Kidney glomerular epithelial cell (primary cell): Measurements from ENCODE around the gene KIAA1671.

Experiments used
- DNase-seq: peaks from one replicate; lab custom pipeline; 2025; lab: John Stamatoyannopoulos, UW

The KIAA1671 gene

GRCh38 chr22:25146307-25146706 is 193.8 kb downstream of the KIAA1671 start:
- no peak for DNase-seq

- no peak for DNase-seq
Observed at GRCh38 chr22:25146906-25147641, 194.6 kb downstream of the KIAA1671 start.

DNA sequence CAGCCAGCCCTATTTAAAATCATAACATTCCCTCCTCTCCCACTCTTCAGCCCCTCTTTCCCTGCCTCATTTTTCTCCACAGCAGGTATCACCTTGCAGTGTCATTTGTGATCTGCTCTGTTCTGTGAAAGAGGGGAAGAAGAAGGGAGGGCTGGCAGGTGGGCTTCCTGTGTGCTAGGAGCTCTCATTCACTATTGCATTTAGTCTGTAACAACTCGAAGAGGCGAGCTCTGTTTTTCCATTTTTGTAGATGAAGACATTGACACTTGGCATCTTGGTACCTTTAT is 195.1 kb downstream of the KIAA1671 start:
- no peak for DNase-seq

DNA sequence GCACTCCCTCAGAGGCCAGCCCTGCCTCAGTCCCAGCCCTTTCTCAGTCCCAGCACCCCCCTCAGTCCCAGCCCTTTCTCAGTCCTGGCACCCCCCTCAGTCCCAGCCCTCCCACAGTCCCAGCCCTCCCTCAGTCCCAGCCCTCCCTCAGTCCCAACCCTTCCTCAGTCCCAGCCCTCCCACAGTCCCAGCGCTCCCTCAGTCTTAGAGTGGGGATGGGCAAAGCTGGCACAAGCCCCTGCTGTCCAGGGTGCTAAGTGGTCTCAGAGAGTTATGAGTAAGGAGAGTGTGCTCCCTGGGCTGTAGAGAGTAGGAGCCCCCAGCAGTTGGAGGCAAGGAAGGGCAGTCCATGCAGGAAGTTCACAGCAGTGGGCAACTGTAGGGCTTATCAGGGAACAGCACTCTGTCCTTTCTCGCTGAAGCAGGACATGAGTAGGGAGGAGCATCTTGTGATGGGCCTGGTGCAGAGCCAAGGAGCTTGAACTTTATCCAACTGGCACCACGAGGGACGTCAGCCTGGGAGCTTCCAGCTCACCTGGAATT is 195.7 kb downstream of the KIAA1671 start:
- DNase-seq: peak; percentile 8

GRCh38 chr22:25149014-25149413 is 196.5 kb downstream of the KIAA1671 start:
- DNase-seq: no peak

- no peak for DNase-seq
Observed at GRCh38 chr22:25153961-25154666, 201.6 kb downstream of the KIAA1671 start.

DNA sequence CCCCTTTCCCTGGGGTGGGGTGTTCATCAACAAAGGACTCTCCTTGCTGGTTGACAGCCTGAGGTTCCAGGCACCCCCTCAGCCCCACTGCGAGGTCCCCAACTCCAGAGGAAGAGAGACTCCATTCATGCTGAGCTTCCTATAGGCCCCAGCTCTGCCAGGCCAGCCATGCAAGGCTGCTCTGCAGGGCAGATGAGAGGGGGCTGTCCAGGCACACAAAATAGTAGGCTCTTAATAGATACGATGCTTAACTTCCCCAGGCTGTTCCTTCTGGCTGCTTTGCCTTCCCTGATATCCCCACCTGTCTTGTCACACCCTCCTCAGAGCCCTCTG is 202.1 kb downstream of the KIAA1671 start:
- no peak for DNase-seq

GRCh38 chr22:25156736-25157135 is 204.2 kb downstream of the KIAA1671 start:
- DNase-seq: no peak

DNA sequence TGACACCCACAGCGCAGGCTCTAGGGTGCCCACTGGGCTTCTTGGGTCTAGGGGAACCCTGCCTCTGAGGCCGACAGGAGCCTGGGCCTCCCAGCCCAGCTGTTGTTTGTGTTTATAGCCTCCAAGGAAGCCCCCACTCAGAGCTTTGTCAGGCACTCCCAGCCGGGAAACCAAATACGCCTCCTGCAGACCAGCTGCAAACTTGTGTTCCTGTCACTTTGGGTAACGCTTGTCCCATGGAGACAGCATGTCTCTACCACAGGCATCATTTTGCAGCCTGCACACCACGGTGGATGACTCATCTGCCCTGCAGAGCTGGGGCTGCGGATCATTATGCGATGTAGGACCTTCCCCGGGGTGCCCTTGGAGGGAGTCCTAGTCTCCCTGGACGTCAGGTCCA is 206.5 kb downstream of the KIAA1671 start:
- no peak for DNase-seq

- DNase-seq: no peak
Observed at GRCh38 chr22:25160120-25160996, 207.8 kb downstream of the KIAA1671 start.

- DNase-seq: no peak
Observed at GRCh38 chr22:25161017-25161915, 208.8 kb downstream of the KIAA1671 start.

GRCh38 chr22:25161916-25162530 is 209.5 kb downstream of the KIAA1671 start:
- DNase-seq: no peak

GRCh38 chr22:25162561-25162960 is 210.0 kb downstream of the KIAA1671 start:
- no peak for DNase-seq

DNA sequence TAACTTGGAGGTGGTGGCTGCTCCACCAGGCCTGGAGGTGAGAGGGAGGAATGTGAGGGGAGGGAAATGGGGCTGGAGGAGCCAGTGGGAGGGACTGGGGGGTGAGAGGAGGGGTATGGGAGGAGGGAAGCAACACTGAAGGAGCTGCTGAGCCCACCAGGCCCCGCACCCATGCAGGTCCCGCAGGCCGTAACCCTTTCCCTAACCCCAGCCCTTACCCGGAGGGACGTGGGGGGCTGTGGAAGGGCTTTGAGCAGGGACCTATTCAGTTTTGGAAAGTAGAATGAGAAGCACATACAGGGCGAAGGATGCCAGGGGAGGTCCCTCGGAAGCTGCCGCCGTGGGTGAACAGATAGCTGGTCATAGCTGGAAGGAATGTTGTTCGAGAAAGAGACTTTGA is 213.3 kb downstream of the KIAA1671 start:
- DNase-seq: no peak

- DNase-seq: no peak
Observed at GRCh38 chr22:25166266-25167040, 213.9 kb downstream of the KIAA1671 start.

GRCh38 chr22:25167082-25167481 is 214.6 kb downstream of the KIAA1671 start:
- no peak for DNase-seq

DNA sequence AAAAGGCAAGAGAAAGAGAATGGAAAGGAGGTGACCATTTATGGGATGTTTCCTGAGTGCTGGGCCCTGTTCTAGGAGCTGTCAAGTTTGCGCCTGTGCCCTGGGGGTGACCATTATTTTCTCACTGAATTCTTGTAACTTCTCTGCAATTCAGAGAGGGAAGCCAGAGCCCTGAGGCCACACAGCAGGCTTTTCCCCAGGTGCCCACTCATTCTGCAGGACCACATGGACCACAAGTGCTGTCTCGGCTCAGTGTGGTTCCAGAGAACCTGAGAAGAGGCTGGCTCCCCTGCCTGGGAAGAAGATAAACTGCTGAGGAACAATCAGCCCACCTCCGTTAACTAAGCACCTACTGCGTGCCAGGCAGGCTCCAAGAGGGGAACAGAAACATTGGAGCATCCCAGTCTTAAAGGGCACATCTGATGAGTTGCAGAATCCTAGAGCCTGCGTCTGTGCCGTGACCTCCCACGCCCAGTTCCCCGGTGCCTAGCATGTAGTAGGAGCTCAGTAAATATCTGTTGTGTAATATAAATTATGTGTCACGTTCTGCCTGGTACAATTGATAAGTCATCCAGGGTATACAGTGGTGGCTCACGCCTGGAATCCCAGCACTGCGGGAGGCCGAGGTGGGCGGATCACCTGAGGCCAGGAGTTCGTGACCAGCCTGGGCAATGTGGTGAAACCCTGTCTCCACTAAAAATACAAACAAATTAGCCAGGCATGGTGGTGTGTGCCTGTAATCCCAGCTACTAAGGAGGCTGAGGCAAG is 215.5 kb downstream of the KIAA1671 start:
- no peak for DNase-seq

DNA sequence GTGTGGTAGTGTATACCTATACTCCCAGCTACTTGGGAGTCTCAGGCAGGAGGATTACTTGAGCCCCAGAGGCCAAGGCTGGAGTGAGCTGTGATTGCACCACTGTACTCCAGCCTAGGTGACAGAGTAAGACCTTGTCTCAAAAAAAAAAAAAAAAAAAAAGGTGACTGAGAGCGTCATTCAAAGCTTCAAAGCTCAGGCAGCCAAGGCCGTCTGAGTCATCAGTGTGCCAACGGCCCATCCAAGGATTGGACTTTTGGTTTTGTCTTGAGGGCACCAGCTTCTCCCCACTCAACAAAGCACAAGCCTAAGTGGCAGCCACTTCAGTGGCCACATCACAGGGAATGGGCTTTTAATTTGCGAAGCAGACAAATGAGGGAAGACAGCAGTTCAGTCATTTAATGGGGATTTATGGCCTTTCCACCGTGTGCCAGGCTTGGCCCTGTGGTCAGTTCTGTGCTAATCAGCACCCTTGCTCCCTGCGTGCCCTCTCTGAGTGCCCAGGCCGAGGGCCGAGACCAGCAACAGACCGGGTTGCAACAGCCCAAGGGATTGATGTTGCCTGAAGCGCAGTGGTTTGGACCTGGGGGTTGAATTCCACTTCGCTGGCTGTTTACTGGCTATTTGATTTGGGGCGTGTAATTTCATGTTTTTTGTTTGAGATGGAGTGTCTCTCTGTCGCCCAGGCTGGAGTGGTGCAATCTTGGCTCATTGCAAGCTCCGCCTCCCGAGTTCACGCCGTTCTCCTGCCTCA is 216.9 kb downstream of the KIAA1671 start:
- DNase-seq: no peak

DNA sequence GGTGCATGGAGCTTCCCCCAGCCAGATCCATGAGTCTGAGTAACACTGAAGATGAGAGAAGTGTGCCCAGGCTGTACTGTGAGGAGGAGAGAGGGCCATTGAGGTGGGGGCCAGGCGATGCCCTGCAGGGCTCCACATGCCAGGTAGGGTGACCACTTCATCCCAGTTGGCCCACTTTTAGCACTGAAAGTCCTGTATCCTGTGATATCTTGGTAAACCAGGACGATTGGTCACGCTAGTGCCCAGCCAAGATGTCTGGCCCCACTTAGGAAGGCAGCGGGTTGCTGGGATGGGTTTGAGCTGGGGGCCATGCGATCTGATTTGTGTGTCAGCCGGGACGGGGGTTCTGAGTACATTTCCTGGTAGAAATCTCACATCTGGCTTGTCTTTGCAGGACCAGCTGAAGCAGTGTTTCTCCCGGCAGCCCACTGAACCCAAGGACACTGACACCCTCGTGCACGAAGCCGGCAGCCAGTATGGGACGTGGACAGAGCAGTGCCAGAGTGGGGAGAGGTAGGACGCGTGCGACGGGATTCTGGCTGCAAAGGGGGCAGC is 218.0 kb downstream of the KIAA1671 start:
- DNase-seq: no peak
